Peyer's patch (tissue), 4 donors: ENCODE measurements around the gene GALNT12. TPM values are rescaled to one million over a fixed set of nuclear protein-coding genes. Genes with fewer than 3 reads are reported as not detected.

Source experiments
- DNase-seq, 3 donors: peaks; one replicate each; pipeline ENCODE4 v3.0.0-alpha.2; 2017 to 2019
- H3K27ac ChIP-seq, 4 donors: fragments of 200-600 bp; sonication (generic); one replicate each; pipeline ENCODE4 v1.5.1; 2016 to 2019
- H3K27me3 ChIP-seq, 2 donors: fragments of 200-600 bp; sonication (generic); one replicate each; pipeline ENCODE4 v1.5.1; 2019
- H3K36me3 ChIP-seq, 3 donors: fragments of 200-600 bp; sonication (generic); one replicate each; pipeline ENCODE4 v1.5.1; 2016 to 2019
- H3K4me1 ChIP-seq, 4 donors: fragments of 200-600 bp; sonication (generic); one replicate each; pipeline ENCODE4 v1.5.1; 2016 to 2019
- H3K4me3 ChIP-seq, 4 donors: fragments of 200-600 bp; sonication (generic); 1 replicate in 3 of 4; 2 replicates in 1 of 4; pipeline ENCODE4 v1.5.1; 2016 to 2019; ENCODE audit warnings: mild to moderate bottlenecking in 1 of 4
- H3K9me3 ChIP-seq, 4 donors: fragments of 200-600 bp; sonication (generic); one replicate each; pipeline ENCODE4 v1.5.1; 2016 to 2019; ENCODE audit warnings: mild to moderate bottlenecking in 1 of 4
- POLR2A ChIP-seq, 2 donors: fragments of 450-650 bp; IDR thresholded peaks; one replicate each; pipeline ENCODE4 v1.5.1; 2017; ENCODE audit warnings: antibody characterized with exemption in 2 of 2, mild to moderate bottlenecking in 2 of 2, moderate library complexity in 2 of 2
- total RNA-seq, 4 donors: library from RNA; depleted of rRNA; stranded (reverse); fragments of >200 nt; gene quantifications; one replicate each; pipeline ENCODE4 v1.1.0, GENCODE V29; 2016
- TF ChIP-seq, protein P1 (sequence below), 6 experiments: fragments of 450-650 bp in 4 of 6; fragments of 200-600 bp in 2 of 6; sonication (generic) in 1 of 6; IDR thresholded peaks; one replicate each; pipeline ENCODE4 v1.5.1; 2017 to 2019; ENCODE audit warnings: antibody characterized with exemption in 6 of 6, mild to moderate bottlenecking in 3 of 6, moderate library complexity in 1 of 6

The GALNT12 gene
- total RNA-seq, 4 donors from 2014 or later = 73.6 to 118 (median 93.0) TPM

DNA sequence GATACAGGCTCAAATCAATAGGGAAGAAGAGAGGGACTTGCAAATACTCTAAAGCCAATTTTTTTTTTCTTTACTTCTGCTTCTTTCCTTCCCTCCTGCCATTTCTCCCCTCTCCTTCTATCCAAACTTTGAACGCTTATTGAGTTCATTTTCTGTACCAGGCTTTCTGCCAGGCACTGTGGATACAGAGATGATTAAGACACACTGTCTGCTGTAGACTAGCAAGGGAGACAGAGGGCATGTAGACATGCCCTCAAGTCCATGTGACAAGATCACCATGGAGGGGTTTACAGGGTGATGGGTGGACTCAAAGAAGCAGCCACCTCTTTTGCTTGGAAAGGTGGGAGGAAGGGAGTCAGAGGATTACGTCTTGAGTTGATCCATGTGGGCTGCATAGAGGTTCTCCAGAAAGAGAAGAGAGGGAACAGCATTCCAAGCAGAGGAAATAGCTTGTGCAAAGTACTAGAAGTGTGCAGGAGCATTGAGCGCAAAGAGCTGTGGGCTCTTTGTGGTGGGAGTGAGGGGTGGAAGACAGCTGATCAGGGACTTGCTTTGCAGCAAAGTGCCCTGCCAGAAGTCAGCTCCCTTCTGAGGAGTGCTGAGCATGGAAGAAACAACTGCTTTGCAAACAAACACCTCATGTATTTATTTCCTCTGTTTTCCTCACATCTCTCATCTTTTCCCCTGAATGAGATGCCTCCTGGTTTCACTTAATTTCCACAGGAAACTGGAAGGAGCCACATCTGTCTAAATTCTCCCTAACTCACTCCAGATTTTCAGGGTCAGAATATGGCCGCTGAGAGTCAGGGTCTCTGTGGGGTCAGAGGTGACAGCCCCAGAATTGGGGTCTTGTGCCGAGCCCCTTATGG is 71.9 kb downstream of the GALNT12 start:
- Histone ChIP-seq H3K9me3 (no peaks in the 10 kb centered on the region), H3K27me3 (no peaks in the 10 kb centered on the region)

DNA sequence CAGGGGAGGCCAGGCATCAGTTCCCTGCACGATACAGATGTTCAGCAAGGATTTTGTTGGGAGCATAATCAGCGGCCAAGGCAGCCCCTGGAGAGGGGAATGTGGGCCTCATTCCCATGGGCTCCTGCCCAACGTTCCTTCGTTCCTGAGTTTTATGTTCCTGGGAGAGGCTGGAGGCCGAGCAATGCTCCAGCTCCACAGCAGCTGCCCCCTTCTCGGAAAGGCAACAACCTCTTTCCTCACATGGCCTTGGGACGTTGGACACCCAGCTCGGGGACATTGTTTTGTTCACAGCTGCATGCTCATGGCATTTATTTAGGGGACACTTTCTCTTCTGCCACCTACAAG is 72.5 kb downstream of the GALNT12 start:
- no peak for TF ChIP-seq POLR2A (IDR thresholded peaks at IDR 0.05)
- TF ChIP-seq, protein P1, sequence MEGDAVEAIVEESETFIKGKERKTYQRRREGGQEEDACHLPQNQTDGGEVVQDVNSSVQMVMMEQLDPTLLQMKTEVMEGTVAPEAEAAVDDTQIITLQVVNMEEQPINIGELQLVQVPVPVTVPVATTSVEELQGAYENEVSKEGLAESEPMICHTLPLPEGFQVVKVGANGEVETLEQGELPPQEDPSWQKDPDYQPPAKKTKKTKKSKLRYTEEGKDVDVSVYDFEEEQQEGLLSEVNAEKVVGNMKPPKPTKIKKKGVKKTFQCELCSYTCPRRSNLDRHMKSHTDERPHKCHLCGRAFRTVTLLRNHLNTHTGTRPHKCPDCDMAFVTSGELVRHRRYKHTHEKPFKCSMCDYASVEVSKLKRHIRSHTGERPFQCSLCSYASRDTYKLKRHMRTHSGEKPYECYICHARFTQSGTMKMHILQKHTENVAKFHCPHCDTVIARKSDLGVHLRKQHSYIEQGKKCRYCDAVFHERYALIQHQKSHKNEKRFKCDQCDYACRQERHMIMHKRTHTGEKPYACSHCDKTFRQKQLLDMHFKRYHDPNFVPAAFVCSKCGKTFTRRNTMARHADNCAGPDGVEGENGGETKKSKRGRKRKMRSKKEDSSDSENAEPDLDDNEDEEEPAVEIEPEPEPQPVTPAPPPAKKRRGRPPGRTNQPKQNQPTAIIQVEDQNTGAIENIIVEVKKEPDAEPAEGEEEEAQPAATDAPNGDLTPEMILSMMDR (IDR thresholded peaks at IDR 0.05) = no peak
- no peaks in the 10 kb centered on the region for H3K36me3 ChIP-seq
- no peaks in the 10 kb centered on the region for H3K9me3 ChIP-seq
- DNase-seq = no peak
- no peaks in the 10 kb centered on the region for H3K4me1 ChIP-seq
- H3K27me3 ChIP-seq = no peaks in the 10 kb centered on the region
- no peak overlapping the region for H3K27ac ChIP-seq
- no peak overlapping the region for H3K4me3 ChIP-seq

More for the DNA sequence above, 71.9 kb downstream of the GALNT12 start:
- TF ChIP-seq POLR2A (IDR thresholded peaks at IDR 0.05) = no peak
- TF ChIP-seq, protein P1 (IDR thresholded peaks at IDR 0.05) = no peak
- Histone ChIP-seq H3K27ac (no peak overlapping the region), H3K4me1 (no peaks in the 10 kb centered on the region), H3K36me3 (no peaks in the 10 kb centered on the region), H3K4me3 (no peak overlapping the region)
- DNase-seq = no peak

DNA sequence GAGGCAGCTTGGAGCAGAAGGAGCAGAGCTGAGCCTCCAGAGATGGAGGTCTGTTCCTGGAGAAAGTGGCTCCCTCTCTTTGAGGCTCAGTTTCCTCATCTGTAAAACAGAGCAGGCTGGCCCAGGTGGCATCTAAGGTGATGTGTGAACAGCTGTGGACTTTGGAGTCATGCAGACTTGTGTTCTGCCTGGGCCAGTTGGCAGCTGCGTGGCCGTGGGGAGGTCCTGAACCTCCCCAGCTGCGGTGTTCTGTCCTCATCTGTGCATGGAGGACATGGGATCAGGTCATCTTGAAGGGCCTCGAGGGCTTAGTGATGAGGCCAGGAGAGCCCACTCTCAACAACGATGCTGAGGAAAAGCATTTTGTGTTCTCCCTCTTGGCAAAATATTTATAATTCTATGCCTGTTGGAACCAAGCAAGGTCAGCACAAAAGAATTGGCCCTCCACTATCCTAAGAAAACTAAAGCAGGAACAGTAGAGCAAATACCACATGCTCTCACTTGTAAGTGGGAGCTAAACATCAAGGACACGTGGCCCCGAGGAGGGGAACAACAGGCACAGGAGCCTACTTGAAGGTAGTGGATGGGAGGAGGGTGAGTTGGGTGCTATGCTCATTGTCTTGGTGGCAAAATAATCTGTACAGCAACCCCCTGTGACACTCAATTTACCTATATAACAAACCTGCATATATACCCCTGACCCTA is 73.0 kb downstream of the GALNT12 start:
- no peak overlapping the region for H3K27ac ChIP-seq
- no peaks in the 10 kb centered on the region for H3K4me1 ChIP-seq
- DNase-seq = no peak
- H3K4me3 ChIP-seq = no peak overlapping the region
- no peaks in the 10 kb centered on the region for H3K9me3 ChIP-seq
- no peaks in the 10 kb centered on the region for H3K36me3 ChIP-seq
- TF ChIP-seq, protein P1 (IDR thresholded peaks at IDR 0.05) = no peak
- TF ChIP-seq POLR2A (IDR thresholded peaks at IDR 0.05) = no peak
- H3K27me3 ChIP-seq = no peaks in the 10 kb centered on the region

DNA sequence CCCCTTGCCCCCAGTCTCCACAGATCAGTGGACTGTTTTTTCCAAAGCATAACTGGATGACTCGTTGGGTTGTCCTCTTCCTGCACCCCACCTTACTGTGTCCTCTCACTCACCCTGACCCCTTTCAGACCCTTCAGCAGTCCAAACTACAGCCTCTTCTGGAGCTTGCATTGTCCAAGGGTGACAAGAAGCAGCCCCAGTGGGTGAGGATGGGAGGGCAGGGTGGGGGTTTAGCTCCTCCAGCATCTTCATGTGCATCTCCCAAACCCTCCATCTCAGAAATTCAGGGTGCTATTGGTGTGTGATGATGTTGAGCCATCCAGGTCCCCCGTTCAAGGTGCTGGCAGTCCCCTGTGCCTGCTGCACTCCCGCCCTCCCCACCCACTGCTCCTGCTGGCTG is 73.9 kb downstream of the GALNT12 start:
- no peaks in the 10 kb centered on the region for H3K36me3 ChIP-seq
- H3K4me1 ChIP-seq = no peaks in the 10 kb centered on the region
- no peak for DNase-seq
- no peak overlapping the region for H3K4me3 ChIP-seq
- no peak for TF ChIP-seq POLR2A (IDR thresholded peaks at IDR 0.05)
- TF ChIP-seq, protein P1 (IDR thresholded peaks at IDR 0.05) = no peak
- no peak overlapping the region for H3K27ac ChIP-seq
- no peaks in the 10 kb centered on the region for H3K9me3 ChIP-seq
- no peaks in the 10 kb centered on the region for H3K27me3 ChIP-seq

DNA sequence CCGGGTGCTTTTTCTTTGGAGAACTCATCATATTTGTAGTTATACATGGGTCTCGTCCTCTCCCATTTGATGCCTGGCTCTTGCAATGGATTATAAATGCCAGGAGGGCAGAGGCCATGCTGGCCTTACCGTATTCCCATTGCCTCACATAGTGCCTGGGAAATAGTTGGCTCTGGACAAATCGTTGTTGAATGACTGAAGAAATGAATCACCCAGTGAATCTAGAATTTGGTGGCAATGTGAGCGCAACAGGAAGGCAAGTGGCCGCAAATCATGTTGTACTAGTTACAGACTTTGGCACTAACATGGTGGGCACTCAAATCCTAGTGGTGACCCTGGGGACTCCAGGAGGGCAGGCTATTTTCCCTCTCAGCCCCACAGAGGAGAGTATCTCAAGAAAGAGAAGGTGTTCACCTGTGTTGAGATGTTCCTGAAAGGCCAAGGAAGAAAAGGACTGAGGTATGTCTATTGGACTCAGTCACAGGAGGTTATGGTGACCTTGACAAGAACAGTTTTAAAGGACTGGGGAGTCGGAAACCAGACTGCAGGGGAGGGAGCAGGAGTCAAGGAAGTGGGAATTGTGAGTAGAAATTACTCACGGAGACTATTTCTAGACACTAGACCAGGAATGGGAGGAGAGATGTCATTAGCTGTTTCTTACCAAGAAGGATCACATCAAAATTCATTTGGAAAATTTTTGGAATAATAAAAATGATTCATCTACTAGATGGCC is 74.5 kb downstream of the GALNT12 start:
- Histone ChIP-seq H3K4me3 (no peak overlapping the region), H3K9me3 (no peaks in the 10 kb centered on the region), H3K27ac (no peak overlapping the region), H3K4me1 (no peaks in the 10 kb centered on the region), H3K27me3 (no peaks in the 10 kb centered on the region), H3K36me3 (no peaks in the 10 kb centered on the region)
- DNase-seq = no peak
- no peak for TF ChIP-seq POLR2A (IDR thresholded peaks at IDR 0.05)
- TF ChIP-seq, protein P1 (IDR thresholded peaks at IDR 0.05) = no peak
